Activated T-helper 1 cell treated with anti-CD3 and anti-CD28 coated beads, Interleukin-12 subunit alpha, Interleukin-12 subunit beta, Interleukin-2, Interleukin-4 antibody, amounts not matched to agents 30 ng/mL and 10 ng/mL and 1 ng/mL, durations not matched to agents 14 hours and 24 hours and 36 hours (primary cell): ENCODE results near the gene SHC1. TPM values are rescaled to one million over a fixed set of nuclear protein-coding genes. Genes with fewer than 3 reads are reported as not detected.
A peak's percentile ranks its signal among the peaks of the same experiment; 100 is the strongest.

Experiments
- DNase-seq: peaks from one replicate; pipeline ENCODE4 v3.0.0; 2021; ENCODE audit warnings: low spot score
- H3K27ac Mint-ChIP-seq: one replicate; pipeline ENCODE4 v1.8.0; 2021; ENCODE audit warnings: mild to moderate bottlenecking, mixed read lengths
- H3K27me3 Mint-ChIP-seq: one replicate; pipeline ENCODE4 v1.8.0; 2022; ENCODE audit warnings: mild to moderate bottlenecking, moderate library complexity, mixed read lengths; ENCODE audit not compliant: insufficient read depth
- H3K36me3 Mint-ChIP-seq: one replicate; pipeline ENCODE4 v1.8.0; 2021; ENCODE audit warnings: low read depth, mixed read lengths
- H3K4me1 Mint-ChIP-seq: one replicate; pipeline ENCODE4 v1.8.0; 2021; ENCODE audit warnings: low read depth, mixed read lengths
- H3K4me3 Mint-ChIP-seq: one replicate; pipeline ENCODE4 v1.8.0; 2021; ENCODE audit warnings: mild to moderate bottlenecking, moderate library complexity, mixed read lengths
- H3K9me3 Mint-ChIP-seq: one replicate; pipeline ENCODE4 v1.8.0; 2021; ENCODE audit warnings: mixed read lengths
- intact Hi-C: fragments of 100-400 bp; cut with micrococcal nuclease; formaldehyde crosslinking; loops from one replicate; pipeline ENCODE4 v1.15.1; 2024
- total RNA-seq: library from RNA; stranded (reverse); gene quantifications from 2 replicates; pipeline ENCODE4 v1.2.3, GENCODE V29; 2022

SHC1 gene
- total RNA-seq, 1 donor from 2014 or later: 62.3 TPM

DNA sequence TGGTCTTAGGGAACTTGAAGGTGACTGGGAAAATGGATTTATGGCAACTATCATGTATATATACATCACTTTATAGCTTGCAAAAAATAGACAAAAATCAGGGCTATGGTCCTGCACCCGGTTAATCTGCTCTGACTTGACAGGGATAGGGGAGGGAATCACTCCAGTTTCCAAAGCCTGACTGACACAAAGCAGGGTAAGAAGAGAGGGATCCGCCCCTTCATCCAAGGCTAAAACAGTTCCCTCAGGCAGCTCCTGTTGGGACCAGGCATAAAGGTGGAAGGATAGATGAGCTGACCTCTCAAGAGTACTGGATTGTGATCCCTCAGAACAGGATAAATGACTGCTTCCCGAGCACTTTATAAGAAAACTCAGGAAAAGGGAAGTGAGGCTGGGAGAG lies 16.0 kb downstream of the SHC1 start:
- no peak for DNase-seq
- no peaks in the 10 kb centered on the region for H3K9me3 Mint-ChIP-seq
- intact Hi-C loops: loop anchor here (2.0 kb wide), 1 partner anchor 396 kb away; the partner anchor contains the start of gene UBE2Q1
- peaks cover 65% of the 10 kb centered on the region for H3K4me1 Mint-ChIP-seq
- H3K27ac Mint-ChIP-seq: peak overlapping the region; percentile 100
- H3K36me3 Mint-ChIP-seq: peaks cover 15% of the 10 kb centered on the region
- H3K4me3 Mint-ChIP-seq: peak overlapping the region; percentile 94
- H3K27me3 Mint-ChIP-seq: peaks cover 2% of the 10 kb centered on the region

DNA sequence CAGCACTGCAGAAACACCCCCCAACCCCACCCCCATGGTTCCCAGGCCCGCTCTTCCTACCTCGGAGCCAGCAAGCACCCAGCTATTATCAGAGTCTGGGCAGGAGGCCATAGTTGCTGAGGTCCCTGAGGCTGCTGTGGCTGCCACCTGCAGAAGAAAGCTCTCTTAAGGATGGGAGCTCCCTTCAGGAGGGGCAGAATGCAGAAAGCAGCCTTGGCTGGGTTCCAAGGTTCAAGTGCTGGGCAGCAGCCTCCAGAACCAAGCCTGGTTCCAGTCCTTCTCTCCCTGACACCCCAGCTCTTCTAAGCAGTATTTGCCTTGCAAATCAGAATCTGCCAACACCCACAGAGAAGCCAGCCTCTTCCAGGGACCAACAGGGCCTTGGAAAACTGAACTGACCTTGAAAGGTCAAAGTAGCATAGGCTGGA lies 16.9 kb downstream of the SHC1 start:
- Mint-ChIP-seq H3K27me3 (peaks cover 2% of the 10 kb centered on the region), H3K9me3 (no peaks in the 10 kb centered on the region), H3K4me3 (peak overlapping the region; percentile 94), H3K36me3 (peaks cover 16% of the 10 kb centered on the region), H3K27ac (peak overlapping the region; percentile 100), H3K4me1 (peaks cover 68% of the 10 kb centered on the region)
- DNase-seq: no peak
- intact Hi-C loops: loop anchor here (2.0 kb wide), 1 partner anchor 395 kb away; the partner anchor contains the start of gene UBE2Q1

DNA sequence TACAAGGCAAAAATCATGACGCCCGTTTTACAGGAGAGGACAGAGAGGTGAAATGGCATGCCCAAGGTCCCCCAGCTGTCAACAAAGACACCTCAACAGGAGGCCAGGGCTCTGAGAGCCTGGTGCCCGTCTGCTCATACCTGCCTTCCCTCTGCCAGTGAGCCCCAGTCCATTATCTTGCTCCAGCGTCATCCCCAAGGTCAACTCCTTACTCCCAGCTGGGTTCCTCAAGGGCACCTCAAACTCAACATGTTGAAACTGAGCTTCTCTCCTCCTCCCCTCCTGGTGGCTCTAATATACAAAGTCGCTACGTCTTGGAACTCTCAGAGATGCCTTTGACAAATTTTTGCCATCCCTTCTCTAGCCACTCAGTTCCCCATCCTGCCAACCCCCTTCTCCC lies 17.9 kb downstream of the SHC1 start:
- H3K36me3 Mint-ChIP-seq: peaks cover 18% of the 10 kb centered on the region
- intact Hi-C loops: no loop called here
- DNase-seq: no peak

DNA sequence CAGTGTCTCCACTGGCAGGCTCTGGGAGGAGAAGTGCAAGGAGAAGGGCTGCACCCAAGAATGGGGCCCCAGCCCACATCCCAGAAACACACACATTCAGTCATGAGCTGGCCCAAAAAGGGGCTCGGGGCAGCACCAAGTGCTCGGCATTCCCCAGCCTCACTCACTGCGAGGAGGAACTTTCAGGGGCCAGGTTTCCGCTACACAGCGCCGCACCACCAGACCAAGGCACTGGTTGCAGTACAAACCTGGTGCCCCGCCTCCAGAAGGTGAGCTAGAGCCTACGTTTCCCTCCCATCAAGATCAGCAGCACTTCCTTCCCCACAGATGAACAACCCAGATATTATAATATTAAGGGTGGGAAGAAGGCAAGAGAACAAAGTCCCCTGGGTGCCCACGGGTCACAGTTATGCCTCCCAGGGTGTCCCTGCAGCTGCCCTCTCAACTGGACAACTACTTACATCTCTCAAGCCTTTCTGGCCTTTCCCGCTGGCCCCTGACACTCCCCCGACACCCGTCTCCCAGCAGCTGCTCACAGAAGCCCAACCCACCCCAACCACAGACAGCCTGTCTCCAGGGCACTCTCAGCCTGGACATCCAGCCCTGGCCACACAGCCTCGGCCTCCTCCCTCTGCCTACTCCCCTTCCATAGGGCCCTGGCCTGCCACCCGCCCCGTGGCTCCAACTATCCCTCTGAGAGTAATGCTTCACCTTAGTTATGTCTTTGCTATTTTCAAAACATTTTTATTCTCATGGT lies 18.5 kb downstream of the SHC1 start:
- intact Hi-C loops: no loop called here
- H3K4me3 Mint-ChIP-seq: peak overlapping the region; percentile 79
- H3K36me3 Mint-ChIP-seq: peaks cover 19% of the 10 kb centered on the region
- peak overlapping the region; percentile 88 for H3K27ac Mint-ChIP-seq
- H3K9me3 Mint-ChIP-seq: no peaks in the 10 kb centered on the region
- DNase-seq: peak; percentile 47
- H3K4me1 Mint-ChIP-seq: peaks cover 67% of the 10 kb centered on the region
- peaks cover 2% of the 10 kb centered on the region for H3K27me3 Mint-ChIP-seq

More for the DNA sequence above, 17.9 kb downstream of the SHC1 start:
- Mint-ChIP-seq H3K9me3 (no peaks in the 10 kb centered on the region), H3K4me1 (peaks cover 67% of the 10 kb centered on the region), H3K4me3 (peak overlapping the region; percentile 79), H3K27me3 (peaks cover 2% of the 10 kb centered on the region), H3K27ac (peak overlapping the region; percentile 88)

DNA sequence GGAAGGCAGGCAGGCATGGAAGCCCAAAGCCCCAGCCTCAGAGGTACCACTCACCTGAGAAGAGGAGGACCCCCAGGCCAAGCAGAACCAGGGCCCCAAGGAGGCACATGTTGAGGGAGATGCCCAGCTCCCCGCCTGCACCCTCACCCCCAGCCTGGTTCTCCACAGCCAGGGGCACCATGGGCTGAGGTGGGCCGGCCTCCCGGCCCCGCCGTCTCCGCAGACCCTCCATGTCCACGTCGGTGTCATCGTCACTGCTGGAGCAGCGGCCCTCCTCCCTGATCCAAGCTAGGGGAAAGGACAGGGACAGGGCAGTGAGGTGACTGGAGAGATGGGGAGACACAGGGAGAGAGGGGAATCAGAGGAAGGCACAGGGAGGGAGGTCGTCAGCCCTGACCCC lies 22.5 kb downstream of the SHC1 start:
- Mint-ChIP-seq H3K4me1 (peaks cover 47% of the 10 kb centered on the region), H3K27ac (no peak overlapping the region), H3K36me3 (peaks cover 23% of the 10 kb centered on the region), H3K9me3 (no peaks in the 10 kb centered on the region), H3K27me3 (no peaks in the 10 kb centered on the region), H3K4me3 (no peak overlapping the region)
- intact Hi-C loops: no loop called here
- DNase-seq: no peak

DNA sequence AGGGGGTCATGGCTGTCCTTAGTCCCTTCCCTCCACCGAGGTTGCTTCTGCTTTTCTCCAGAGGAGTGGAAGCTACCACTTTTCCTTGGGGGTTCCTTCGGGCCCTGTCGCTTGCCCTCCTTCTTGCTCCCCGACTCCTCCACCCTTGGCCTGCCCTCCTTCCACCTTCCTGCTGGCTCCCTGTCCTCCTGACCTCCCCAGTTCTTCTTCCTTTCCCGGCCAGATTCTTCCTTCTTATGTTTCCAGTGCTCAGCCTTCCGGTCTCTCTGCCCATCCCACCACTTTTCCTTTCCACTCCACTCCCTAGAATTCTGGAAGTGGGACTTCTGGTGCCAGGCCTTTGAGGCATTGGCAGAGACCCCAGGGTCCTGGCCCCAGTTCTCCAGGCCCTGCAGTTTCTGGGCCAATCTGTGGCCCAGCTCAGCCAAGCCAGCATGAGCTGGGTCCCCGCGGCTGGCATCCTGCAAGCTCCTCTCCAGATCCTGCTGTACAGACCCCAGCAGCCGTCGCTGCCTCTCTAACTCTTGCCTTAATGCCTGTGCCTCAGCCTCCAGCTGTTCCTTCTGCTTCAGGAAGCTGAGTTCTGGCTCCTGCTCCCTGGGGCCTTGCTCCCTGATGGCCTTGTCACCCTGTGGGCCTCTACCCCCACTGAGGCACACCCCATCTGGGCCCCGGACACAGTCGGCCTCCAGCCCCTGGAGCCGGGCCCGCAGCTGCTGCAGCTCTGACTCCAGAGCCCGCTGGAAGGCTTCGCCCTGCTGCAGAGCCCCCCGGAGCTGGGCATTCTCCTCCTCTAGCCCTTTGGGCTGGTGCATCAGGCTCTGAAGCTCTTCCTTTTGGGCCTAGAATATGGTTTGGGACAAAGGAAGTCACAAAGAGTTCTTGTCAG lies 24.3 kb downstream of the SHC1 start:
- H3K4me1 Mint-ChIP-seq: peaks cover 52% of the 10 kb centered on the region

DNA sequence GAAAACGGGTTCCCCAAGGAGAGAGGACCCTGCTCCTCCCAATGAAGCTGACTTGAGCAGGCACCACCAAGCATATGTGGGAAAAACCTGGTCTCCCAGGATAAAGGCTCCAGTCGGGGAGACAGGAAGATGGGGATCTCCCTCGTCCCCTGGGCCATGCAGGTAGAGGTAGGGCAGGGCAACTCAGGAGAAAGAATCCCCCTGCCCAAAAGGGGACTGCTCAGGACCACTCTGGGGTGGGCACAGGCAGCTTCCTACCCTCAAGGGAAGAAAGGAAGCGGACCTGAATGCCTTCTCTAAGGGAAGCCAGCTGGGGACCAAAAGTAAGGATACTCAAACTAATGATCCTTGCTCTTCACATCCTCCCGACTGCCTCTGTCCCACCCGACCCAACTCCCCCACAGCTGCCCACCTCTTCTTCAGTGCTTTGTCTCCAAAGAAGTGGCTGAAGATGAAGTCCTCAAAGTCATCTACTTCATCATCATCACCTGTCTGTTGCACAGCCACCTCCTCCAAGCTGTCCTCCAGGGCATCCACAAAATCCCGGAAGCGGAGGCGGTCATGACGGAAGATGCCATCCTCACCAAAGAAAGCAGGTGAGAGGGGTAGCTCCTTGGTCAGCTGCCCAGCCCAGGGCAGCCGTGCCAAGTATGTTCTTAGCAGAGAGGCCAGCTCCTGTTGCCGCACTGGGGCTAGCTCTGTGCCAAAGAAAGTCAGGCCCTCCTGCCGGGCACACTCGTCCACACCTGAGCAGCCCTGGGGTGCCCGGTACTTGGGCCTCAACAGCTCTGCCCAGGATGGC lies 25.2 kb downstream of the SHC1 start:
- intact Hi-C loops: no loop called here
- Mint-ChIP-seq H3K9me3 (no peaks in the 10 kb centered on the region), H3K4me3 (no peak overlapping the region)

More for the DNA sequence above, 24.3 kb downstream of the SHC1 start:
- DNase-seq: no peak
- intact Hi-C loops: no loop called here
- peaks cover 23% of the 10 kb centered on the region for H3K36me3 Mint-ChIP-seq
- H3K27ac Mint-ChIP-seq: peak overlapping the region; percentile 60
- H3K4me3 Mint-ChIP-seq: no peak overlapping the region
- H3K9me3 Mint-ChIP-seq: no peaks in the 10 kb centered on the region
- H3K27me3 Mint-ChIP-seq: no peaks in the 10 kb centered on the region

DNA sequence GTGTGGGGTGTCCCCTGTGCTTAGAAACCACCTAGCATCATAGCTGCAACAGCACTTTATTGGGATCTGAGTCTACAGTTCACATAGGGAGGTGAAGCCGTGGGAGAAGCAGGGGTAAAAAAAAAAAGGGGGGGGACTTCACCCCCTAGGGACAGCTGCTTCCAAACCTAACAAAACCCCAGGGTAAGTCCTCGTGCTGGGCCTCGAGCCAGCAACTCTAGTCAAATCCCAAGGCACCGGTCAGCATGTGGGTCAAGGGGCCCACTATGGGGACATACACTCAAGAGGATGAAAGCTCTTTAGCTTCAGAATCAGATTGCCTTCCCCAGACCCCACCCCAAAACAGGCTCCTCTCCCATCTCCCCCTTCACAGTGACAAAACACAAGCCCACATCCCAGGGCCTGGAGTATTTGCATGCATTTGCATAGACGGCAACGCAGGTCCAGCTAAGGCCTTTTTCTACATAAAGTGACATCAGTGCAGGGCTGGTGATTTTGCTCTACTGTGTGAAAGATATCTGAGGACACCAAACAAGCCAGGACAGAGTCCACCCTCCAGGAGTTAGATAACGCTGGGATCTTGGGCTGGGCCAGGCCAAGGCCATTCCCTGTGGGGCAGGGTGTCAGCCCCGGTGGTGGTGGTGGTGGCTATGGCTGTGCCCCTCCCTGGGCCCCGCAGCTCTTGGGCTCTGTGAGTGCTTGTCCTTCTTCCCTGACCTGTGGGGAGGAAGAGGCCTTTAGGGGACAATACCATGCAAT lies 26.0 kb downstream of the SHC1 start:
- intact Hi-C loops: no loop called here
- Mint-ChIP-seq H3K27me3 (no peaks in the 10 kb centered on the region), H3K27ac (peak overlapping the region; percentile 93), H3K4me1 (peaks cover 57% of the 10 kb centered on the region), H3K4me3 (no peak overlapping the region), H3K9me3 (no peaks in the 10 kb centered on the region), H3K36me3 (peaks cover 18% of the 10 kb centered on the region)
- no peak for DNase-seq

More for the DNA sequence above, 25.2 kb downstream of the SHC1 start:
- H3K36me3 Mint-ChIP-seq: peaks cover 19% of the 10 kb centered on the region
- no peaks in the 10 kb centered on the region for H3K27me3 Mint-ChIP-seq
- H3K4me1 Mint-ChIP-seq: peaks cover 52% of the 10 kb centered on the region
- no peak for DNase-seq
- H3K27ac Mint-ChIP-seq: no peak overlapping the region

DNA sequence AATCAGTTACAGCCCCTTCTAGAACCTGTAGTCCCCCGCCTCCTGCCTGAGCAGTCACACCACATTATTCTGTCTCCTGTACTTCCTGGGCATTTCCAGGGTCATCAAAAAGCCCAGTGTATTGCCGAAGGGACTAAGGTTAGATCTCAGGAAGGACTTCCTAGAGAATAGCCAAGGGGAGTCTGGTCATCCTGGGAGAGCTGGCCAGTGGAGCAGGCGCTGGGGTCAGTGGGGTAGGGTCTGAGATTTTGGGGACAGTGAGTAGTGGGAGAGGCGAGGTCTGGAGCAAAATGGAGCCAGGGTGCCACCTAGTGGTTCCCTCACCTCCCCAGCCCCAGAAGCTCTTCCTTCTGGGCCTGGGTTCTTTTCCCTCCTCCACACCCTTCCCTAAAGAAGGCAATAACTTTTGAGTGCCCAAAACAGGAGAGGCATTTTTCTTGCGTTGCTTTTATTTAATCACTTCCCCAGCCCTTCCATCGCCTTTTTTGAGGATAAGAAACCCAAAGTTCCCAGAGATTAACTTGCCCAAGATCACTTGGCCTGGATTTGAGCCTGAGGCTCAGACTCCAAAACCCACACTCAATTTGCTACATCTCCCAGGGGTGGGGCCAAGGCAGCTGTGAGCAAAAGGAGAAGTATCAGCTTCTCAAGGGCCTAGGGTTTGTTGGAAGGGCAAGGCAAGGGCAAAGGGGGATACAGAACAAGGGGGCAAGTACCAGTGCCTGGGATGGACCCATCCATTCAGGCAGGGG lies 26.7 kb downstream of the SHC1 start:
- H3K4me1 Mint-ChIP-seq: peaks cover 62% of the 10 kb centered on the region
- intact Hi-C loops: no loop called here
- H3K27me3 Mint-ChIP-seq: no peaks in the 10 kb centered on the region
- peak; percentile 29 for DNase-seq
- H3K27ac Mint-ChIP-seq: peak overlapping the region; percentile 93
- H3K9me3 Mint-ChIP-seq: no peaks in the 10 kb centered on the region
- peaks cover 18% of the 10 kb centered on the region for H3K36me3 Mint-ChIP-seq
- peak overlapping the region; percentile 0 for H3K4me3 Mint-ChIP-seq

DNA sequence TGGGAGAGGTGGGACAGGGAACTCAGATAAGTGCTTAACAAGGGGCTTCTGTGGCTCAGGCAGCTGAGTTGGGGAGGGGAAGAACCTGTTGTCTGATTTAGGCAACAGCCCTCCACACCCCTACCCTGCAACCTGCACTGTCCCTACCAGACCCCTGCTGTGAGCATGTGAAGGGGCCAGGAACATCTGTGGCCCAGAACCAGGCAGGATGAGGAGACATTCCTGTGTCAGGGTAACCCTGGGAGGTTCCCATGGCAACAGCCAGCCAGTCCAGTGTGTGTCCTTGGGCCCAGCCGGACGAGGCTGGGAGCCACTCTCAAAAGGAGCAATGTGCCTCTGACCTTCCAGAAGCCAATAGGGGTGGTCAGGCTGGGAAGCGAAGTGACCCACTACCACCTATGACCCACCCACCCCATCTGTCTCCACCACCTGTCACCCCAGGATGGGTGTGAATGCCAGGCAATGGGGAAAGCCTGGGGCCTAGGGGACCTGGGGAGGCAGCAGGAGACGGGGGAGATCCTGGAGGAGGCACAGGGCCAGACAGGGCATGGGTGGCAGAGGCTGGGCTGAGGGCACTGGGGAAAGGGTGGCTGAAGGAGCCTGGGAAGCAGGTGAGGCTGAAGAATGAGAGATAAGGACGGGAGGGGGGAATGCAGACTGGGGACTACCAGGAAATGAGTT lies 29.1 kb downstream of the SHC1 start:
- no peak for DNase-seq
- Mint-ChIP-seq H3K27me3 (no peaks in the 10 kb centered on the region), H3K4me3 (peak overlapping the region; percentile 70)

DNA sequence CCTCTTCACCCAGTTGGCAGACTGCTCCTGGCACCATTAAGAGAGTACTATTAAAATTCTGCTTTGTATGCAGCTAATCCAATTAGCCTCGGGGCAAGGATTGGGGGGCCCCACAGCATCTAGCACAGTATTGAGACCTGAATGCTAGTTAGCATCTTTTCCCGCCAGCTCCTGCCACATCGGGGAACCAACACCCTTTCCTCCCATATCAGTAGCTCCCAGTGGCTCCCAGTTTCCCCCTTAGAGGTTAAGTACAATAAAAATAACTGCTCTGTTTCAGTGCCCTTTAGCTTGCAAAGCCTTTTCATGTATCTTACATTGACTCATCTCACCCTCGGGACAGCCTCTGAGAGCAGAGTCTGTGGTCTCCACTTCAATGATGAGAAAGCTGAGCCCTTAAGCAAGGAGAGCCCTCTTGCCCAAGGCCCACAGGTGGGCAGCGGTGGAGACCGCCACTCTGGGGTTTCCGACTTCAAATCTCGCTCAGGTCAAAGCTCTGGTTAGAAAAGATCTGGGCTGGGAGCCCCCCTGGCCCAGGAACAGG lies 29.8 kb downstream of the SHC1 start:
- no peaks in the 10 kb centered on the region for H3K27me3 Mint-ChIP-seq
- no peak for DNase-seq
- peak overlapping the region; percentile 70 for H3K4me3 Mint-ChIP-seq
- peaks cover 78% of the 10 kb centered on the region for H3K4me1 Mint-ChIP-seq
- intact Hi-C loops: no loop called here
- peak overlapping the region; percentile 93 for H3K27ac Mint-ChIP-seq
- H3K9me3 Mint-ChIP-seq: no peaks in the 10 kb centered on the region
- H3K36me3 Mint-ChIP-seq: peaks cover 6% of the 10 kb centered on the region

More for the DNA sequence above, 29.1 kb downstream of the SHC1 start:
- Mint-ChIP-seq H3K4me1 (peaks cover 74% of the 10 kb centered on the region), H3K36me3 (peaks cover 10% of the 10 kb centered on the region), H3K27ac (peak overlapping the region; percentile 93), H3K9me3 (no peaks in the 10 kb centered on the region)
- intact Hi-C loops: no loop called here
